Measurements from ENCODE around the gene SYT7.
"Not testable (repeated sequence)": the region's sequence is repeated elsewhere in the genome, so short reads cannot be mapped to it uniquely, and the experiment has no call there.

Gene SYT7

GRCh38 chr11:61581030-61581928 lies at the start of gene SYT7:
TSS of gene SYT7 (minus strand) at chr11:61581076. CDS start at chr11:61580820, 256 bp downstream.
- peak; percentile 88 to 91 for DNase-seq

GRCh38 chr11:61630089-61630488 lies 49.2 kb upstream of the SYT7 start:
- DNase-seq: no peak

GRCh38 chr11:61629082-61629833 lies 48.4 kb upstream of the SYT7 start:
- no peak for DNase-seq

- DNase-seq: no peak
Measured at GRCh38 chr11:61628662-61628970, 47.7 kb upstream of the SYT7 start.

- peak; percentile 21 to 41 for DNase-seq
Measured at GRCh38 chr11:61627850-61628661, 47.2 kb upstream of the SYT7 start.

GRCh38 chr11:61626580-61627380 lies 45.9 kb upstream of the SYT7 start:
- no peak for DNase-seq

- DNase-seq: no peak
Measured at GRCh38 chr11:61625525-61625924, 44.6 kb upstream of the SYT7 start.

- no peak for DNase-seq
Measured at GRCh38 chr11:61621917-61622585, 41.2 kb upstream of the SYT7 start.

- no peak for DNase-seq
Measured at GRCh38 chr11:61619471-61620226, 38.8 kb upstream of the SYT7 start.

- no peak for DNase-seq
Measured at GRCh38 chr11:61618978-61619377, 38.1 kb upstream of the SYT7 start.

GRCh38 chr11:61617515-61617914 lies 36.6 kb upstream of the SYT7 start:
- no peak for DNase-seq

GRCh38 chr11:61616434-61616833 lies 35.6 kb upstream of the SYT7 start:
- no peak for DNase-seq

GRCh38 chr11:61614782-61615181 lies 33.9 kb upstream of the SYT7 start:
- not testable (repeated sequence) for DNase-seq

GRCh38 chr11:61613870-61614269 lies 33.0 kb upstream of the SYT7 start:
- no peak for DNase-seq

GRCh38 chr11:61613051-61613450 lies 32.2 kb upstream of the SYT7 start:
- DNase-seq: no peak

- DNase-seq: no peak
Measured at GRCh38 chr11:61611309-61611708, 30.4 kb upstream of the SYT7 start.

GRCh38 chr11:61610905-61611304 lies 30.0 kb upstream of the SYT7 start:
- no peak for DNase-seq

GRCh38 chr11:61609980-61610366 lies 29.1 kb upstream of the SYT7 start:
- peak; percentile 58 to 85 for DNase-seq

GRCh38 chr11:61609000-61609979 lies 28.4 kb upstream of the SYT7 start:
- no peak for DNase-seq
